HG03064 (cell line): ENCODE data around the gene ADAMTS9.

Source experiments
- ATAC-seq: cut with Tn5 transposase; IDR thresholded peaks from one replicate; pipeline ENCODE4 v1.9.1; 2021; ENCODE audit warnings: low read depth; ENCODE audit not compliant: unreplicated experiment

The ADAMTS9 gene

GRCh38 chr3:64655160-64655559 is 32.6 kb downstream of the ADAMTS9 start:
- ATAC-seq = no peak

- ATAC-seq = no peak
Measured at GRCh38 chr3:64654013-64654412, 33.8 kb downstream of the ADAMTS9 start.

- no peak for ATAC-seq
Measured at GRCh38 chr3:64653101-64653500, 34.7 kb downstream of the ADAMTS9 start.

GRCh38 chr3:64651741-64652241 is 36.0 kb downstream of the ADAMTS9 start:
- no peak for ATAC-seq

GRCh38 chr3:64651303-64651702 is 36.5 kb downstream of the ADAMTS9 start:
- ATAC-seq = no peak

- ATAC-seq = no peak
Measured at GRCh38 chr3:64650715-64651114, 37.1 kb downstream of the ADAMTS9 start.

- ATAC-seq = no peak
Measured at GRCh38 chr3:64650096-64650622, 37.6 kb downstream of the ADAMTS9 start.

- no peak for ATAC-seq
Measured at GRCh38 chr3:64648927-64649906, 38.6 kb downstream of the ADAMTS9 start.

- no peak for ATAC-seq
Measured at GRCh38 chr3:64647825-64648224, 40.0 kb downstream of the ADAMTS9 start.

GRCh38 chr3:64645243-64645642 is 42.6 kb downstream of the ADAMTS9 start:
- no peak for ATAC-seq

GRCh38 chr3:64644483-64644882 is 43.3 kb downstream of the ADAMTS9 start:
- no peak for ATAC-seq

- ATAC-seq = no peak
Measured at GRCh38 chr3:64642327-64643151, 45.3 kb downstream of the ADAMTS9 start.

- no peak for ATAC-seq
Measured at GRCh38 chr3:64638981-64639481, 48.8 kb downstream of the ADAMTS9 start.

- ATAC-seq = no peak
Measured at GRCh38 chr3:64638511-64638910, 49.3 kb downstream of the ADAMTS9 start.

GRCh38 chr3:64634417-64634816 is 53.4 kb downstream of the ADAMTS9 start:
- no peak for ATAC-seq

- ATAC-seq = no peak
Measured at GRCh38 chr3:64631951-64632350, 55.8 kb downstream of the ADAMTS9 start.

GRCh38 chr3:64627471-64628321 is 60.1 kb downstream of the ADAMTS9 start:
- ATAC-seq = no peak

- no peak for ATAC-seq
Measured at GRCh38 chr3:64627042-64627441, 60.8 kb downstream of the ADAMTS9 start.

GRCh38 chr3:64625381-64625780 is 62.4 kb downstream of the ADAMTS9 start:
- ATAC-seq = no peak

- ATAC-seq = no peak
Measured at GRCh38 chr3:64623125-64623524, 64.7 kb downstream of the ADAMTS9 start.
